BJ (cell line): Measurements from ENCODE around the gene TMEM272. TPM values are rescaled to one million over a fixed set of nuclear protein-coding genes. Genes with fewer than 3 reads are reported as not detected.

Source experiments
- CTCF ChIA-PET: fragments of 350-600 bp; formaldehyde crosslinking; extraction: SDS; loops from one replicate; lab custom pipeline; 2021; ENCODE audit warnings: antibody characterized with exemption, inconsistent platforms; lab: Yijun Ruan, JAX
- POLR2A ChIA-PET: fragments of 300-600 bp; sonication (Branson Sonifier 250); formaldehyde crosslinking; extraction: SDS; loops from one replicate; lab custom pipeline; 2021; ENCODE audit warnings: antibody characterized with exemption; lab: Charles Lee
- DNase-seq: peaks from one replicate; pipeline ENCODE4 v3.0.0-alpha.2; 2011; ENCODE audit warnings: low read depth
- H3K27me3 ChIP-seq: 2 replicates; pipeline ENCODE4 v1.6.0; 2011; ENCODE audit warnings: low read length; ENCODE audit not compliant: control insufficient read depth, insufficient read depth
- H3K36me3 ChIP-seq: 2 replicates; pipeline ENCODE4 v1.5.1; 2011; ENCODE audit warnings: low read length; ENCODE audit not compliant: control insufficient read depth, insufficient read depth
- H3K4me3 ChIP-seq: 2 replicates; pipeline ENCODE4 v1.5.1; 2011; ENCODE audit warnings: low read depth, mild to moderate bottlenecking, control low read depth, low read length
- CTCF ChIP-seq: IDR thresholded peaks from 2 replicates; pipeline ENCODE4 v1.5.1; 2011; ENCODE audit warnings: low read depth, mild to moderate bottlenecking, control low read depth, inconsistent platforms, low read length, moderate library complexity; ENCODE audit not compliant: insufficient read depth
- polyA minus RNA-seq: library from RNA; depleted of rRNA, polyadenylated mRNA; stranded (reverse); fragments of >200 nt; gene quantifications from 2 replicates; pipeline ENCODE4 v1.2.3, GENCODE V29; 2011; rRNA and poly(A)+ RNA removed
- polyA plus RNA-seq: library from polyadenylated mRNA; depleted of rRNA; stranded (reverse); fragments of >200 nt; gene quantifications from 2 replicates; pipeline ENCODE4 v1.2.3, GENCODE V29; 2011; rRNA removed

Gene TMEM272, protein sequence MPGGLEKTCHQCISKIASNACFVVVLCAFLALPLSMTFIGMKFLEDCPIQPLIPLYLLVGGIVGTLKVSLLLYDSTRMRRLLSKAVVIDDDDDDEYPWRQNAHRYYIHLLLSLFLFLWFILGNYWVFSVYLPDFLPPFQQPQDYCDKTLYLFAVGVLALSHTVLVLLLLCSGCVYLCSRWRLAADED
- polyA plus RNA-seq = not detected in 2 replicates
- not detected in 2 replicates for polyA minus RNA-seq

DNA sequence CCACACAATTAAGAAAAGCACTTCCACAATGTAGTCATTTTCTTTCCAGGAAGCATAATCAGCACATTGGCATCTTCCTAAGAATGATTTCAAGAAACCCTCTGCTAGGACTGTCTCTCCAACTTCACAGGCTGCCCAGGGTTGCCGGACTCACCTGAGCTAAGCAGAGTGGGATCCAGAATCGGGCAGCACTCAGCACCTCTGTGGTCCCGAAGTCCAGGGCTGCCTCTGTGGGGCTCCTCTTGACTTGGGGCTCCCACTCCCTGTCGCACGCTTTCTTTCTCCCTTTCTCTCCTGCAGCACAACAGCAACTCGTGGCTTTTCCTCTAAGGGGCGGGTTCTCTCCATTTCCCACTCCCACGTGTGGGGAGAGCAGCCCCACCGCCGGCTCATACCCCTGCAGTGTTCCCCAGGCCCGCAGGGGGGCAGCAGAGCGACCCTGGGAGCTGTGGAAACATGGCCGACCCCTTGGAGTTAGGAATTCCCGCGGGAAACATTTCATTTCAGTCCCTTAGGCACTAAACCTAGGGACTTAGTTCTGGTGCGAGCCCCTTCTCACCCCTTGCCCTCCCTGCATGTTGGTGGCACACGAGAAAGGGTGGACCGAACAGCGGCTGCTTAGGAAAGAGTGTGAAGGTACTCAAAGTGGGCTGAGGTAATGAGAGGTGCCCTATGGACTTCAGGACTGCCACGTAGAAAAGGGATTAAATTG lies at the start of gene TMEM272:
TMEM272 (minus strand) TSS at position 316 of the 712 bp plus-strand sequence. CDS start 6,647 bp downstream, outside the sequence.
- no peak for DNase-seq
- Histone ChIP-seq H3K27me3 (peaks cover 3% of the 10 kb centered on the region), H3K4me3 (no peak within 1 kb of the TSS), H3K36me3 (no peaks in the 10 kb centered on the region)
- POLR2A ChIA-PET = no interaction called here
- CTCF ChIA-PET = interaction anchor here (0.6 to 2.3 kb wide), 6 partner anchors 9 to 318 kb away, joined by 3 to 10 read pairs (median 4); no protein-coding TSS in a partner anchor
- TF ChIP-seq CTCF = peak; percentile 91

GRCh38 chr13:51894239-51894638 lies 49.3 kb upstream of the TMEM272 start:
- ChIA-PET POLR2A (no interaction called here), CTCF (interaction anchor here (0.8 to 4.6 kb wide), 4 partner anchors 20 to 557 kb away, joined by 3 to 42 read pairs (median 6); no protein-coding TSS in a partner anchor)
- TF ChIP-seq CTCF = no peak
- Histone ChIP-seq H3K4me3 (no peak overlapping the region), H3K27me3 (no peaks in the 10 kb centered on the region; the same call in 1 of the 2 replicates), H3K36me3 (no peaks in the 10 kb centered on the region)
- DNase-seq = no peak

DNA sequence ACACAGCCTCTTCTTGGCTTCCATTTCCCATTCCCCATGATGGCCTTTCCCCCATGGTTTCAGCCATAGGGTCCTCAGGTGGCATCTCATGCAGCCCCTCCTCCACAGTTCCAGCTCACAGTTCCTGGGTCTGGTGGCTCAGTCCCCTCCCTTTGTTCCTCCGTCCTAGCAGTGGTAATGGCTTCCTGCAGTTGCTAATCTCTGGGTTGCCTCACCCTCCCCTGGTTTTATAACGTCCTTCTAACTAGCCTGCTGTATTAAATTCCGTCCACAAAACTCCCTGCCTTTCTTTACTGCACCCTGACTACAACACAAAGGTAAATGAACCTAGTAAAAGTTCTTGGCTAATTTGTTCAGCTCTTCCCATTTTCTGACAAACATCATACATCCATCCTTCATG lies 47.7 kb upstream of the TMEM272 start:
- Histone ChIP-seq H3K27me3 (no peaks in the 10 kb centered on the region; the same call in 1 of the 2 replicates), H3K4me3 (no peak overlapping the region), H3K36me3 (no peaks in the 10 kb centered on the region)
- DNase-seq = no peak
- CTCF ChIA-PET = interaction anchor here (4.6 kb wide), 1 partner anchor 234 kb away, joined by 42 read pairs; no protein-coding TSS in a partner anchor
- TF ChIP-seq CTCF = no peak
- POLR2A ChIA-PET = no interaction called here

DNA sequence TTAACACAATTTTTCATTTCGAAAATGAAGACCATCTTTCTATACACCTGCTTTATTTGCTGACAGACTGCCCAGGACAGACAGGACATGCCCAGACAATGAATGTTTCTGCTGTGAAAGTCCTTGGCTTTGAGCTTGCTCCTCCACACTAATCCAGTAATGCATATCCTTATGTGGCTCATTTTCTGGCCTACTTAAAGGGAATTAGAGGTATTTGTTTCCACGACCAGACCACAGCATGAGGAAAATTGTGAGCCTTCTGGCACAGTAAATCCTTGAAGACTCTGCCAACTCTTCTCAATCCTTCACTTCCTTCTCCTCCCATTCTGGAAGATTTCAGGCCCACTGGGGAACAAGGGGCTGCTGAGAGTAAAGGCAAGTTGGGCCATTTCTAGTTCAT lies 42.5 kb upstream of the TMEM272 start:
- CTCF ChIA-PET = no interaction called here
- Histone ChIP-seq H3K27me3 (0 out of 2 replicates have a peak, but pooled peaks cover 2% of the 10 kb centered on the region), H3K36me3 (no peaks in the 10 kb centered on the region), H3K4me3 (no peak overlapping the region)
- no peak for DNase-seq
- POLR2A ChIA-PET = no interaction called here
- TF ChIP-seq CTCF = no peak

DNA sequence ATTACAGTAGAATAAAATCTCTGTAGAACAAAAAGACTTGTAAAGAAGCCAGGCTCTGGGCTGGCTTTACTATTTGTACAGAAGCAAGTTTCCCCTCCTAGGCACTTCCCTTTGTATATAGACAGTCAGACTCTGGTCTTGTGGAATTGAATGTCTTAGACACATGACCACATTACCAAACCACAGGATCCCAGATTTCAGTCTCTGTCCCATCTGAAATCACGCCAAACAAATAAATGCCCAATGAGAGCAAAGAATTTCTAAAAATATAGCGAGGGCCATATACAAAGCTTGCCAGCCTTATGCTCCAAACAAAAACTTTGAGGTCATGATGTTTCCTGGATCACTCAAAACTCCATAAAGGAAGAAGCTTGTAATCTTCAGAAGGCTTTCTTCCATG lies 40.7 kb upstream of the TMEM272 start:
- DNase-seq = no peak
- ChIA-PET CTCF (interaction anchor here (2.8 kb wide), 1 partner anchor 10 kb away, joined by 17 read pairs; no protein-coding TSS in a partner anchor), POLR2A (no interaction called here)

More for the DNA sequence above, 40.7 kb upstream of the TMEM272 start:
- H3K4me3 ChIP-seq = no peak overlapping the region
- H3K36me3 ChIP-seq = no peaks in the 10 kb centered on the region
- 0 out of 2 replicates have a peak, but pooled peaks cover 2% of the 10 kb centered on the region for H3K27me3 ChIP-seq
- no peak for TF ChIP-seq CTCF
